BLaER1 (cell line): Measurements from ENCODE around the gene SF1.

Source experiments
- H3K27ac ChIP-seq: shearing (Covaris generic); formaldehyde crosslinking; 2 replicates; pipeline ENCODE4 v1.8.1; 2022
- H3K27me3 ChIP-seq: shearing (Covaris generic); formaldehyde crosslinking; 2 replicates; pipeline ENCODE4 v1.8.1; 2022
- H3K36me3 ChIP-seq: shearing (Covaris generic); formaldehyde crosslinking; 2 replicates; pipeline ENCODE4 v1.8.1; 2022
- H3K4me1 ChIP-seq: shearing (Covaris generic); formaldehyde crosslinking; 2 replicates; pipeline ENCODE4 v1.8.1; 2022
- H3K4me2 ChIP-seq: shearing (Covaris generic); formaldehyde crosslinking; 2 replicates; pipeline ENCODE4 v1.8.1; 2022
- H3K4me3 ChIP-seq: shearing (Covaris generic); formaldehyde crosslinking; 2 replicates; pipeline ENCODE4 v1.8.1; 2022
- H3K9ac ChIP-seq: shearing (Covaris generic); formaldehyde crosslinking; 2 replicates; pipeline ENCODE4 v1.8.1; 2022
- H3K9me3 ChIP-seq: shearing (Covaris generic); formaldehyde crosslinking; 2 replicates; pipeline ENCODE4 v1.8.1; 2022
- H4K20me1 ChIP-seq: shearing (Covaris generic); formaldehyde crosslinking; 2 replicates; pipeline ENCODE4 v1.8.1; 2022
- Cebpa-rat ChIP-seq: shearing (Covaris generic); IDR thresholded peaks from 2 replicates; pipeline ENCODE4 v1.8.1; 2022

The SF1 gene

GRCh38 chr11:64793271-64794160, 15.2 kb upstream of the SF1 start:
- peak overlapping the region; percentile 3; the same call in 1 of the 2 replicates for H3K4me3 ChIP-seq
- peak overlapping the region; percentile 62 for H3K9ac ChIP-seq
- peak overlapping the region; percentile 85 for H3K4me2 ChIP-seq

GRCh38 chr11:64792482-64792881, 14.1 kb upstream of the SF1 start:
- H3K4me1 ChIP-seq, result peaks cover 57% of the 10 kb centered on the region
- no peak for TF ChIP-seq Cebpa-rat
- H4K20me1 ChIP-seq, result no peaks in the 10 kb centered on the region
- H3K9me3 ChIP-seq, result no peaks in the 10 kb centered on the region
- no peaks in the 10 kb centered on the region for H3K27me3 ChIP-seq
- peak overlapping the region; percentile 77; the same call in 1 of the 2 replicates for H3K27ac ChIP-seq
- H3K4me3 ChIP-seq, result no peak overlapping the region
- H3K36me3 ChIP-seq, result peaks cover 63% of the 10 kb centered on the region
- H3K4me2 ChIP-seq, result peak overlapping the region; percentile 85; the same call in 1 of the 2 replicates
- no peak overlapping the region for H3K9ac ChIP-seq

More at GRCh38 chr11:64793271-64794160, 15.2 kb upstream of the SF1 start:
- Histone ChIP-seq H3K27ac (peak overlapping the region; percentile 77), H4K20me1 (no peaks in the 10 kb centered on the region), H3K27me3 (no peaks in the 10 kb centered on the region), H3K4me1 (peaks cover 59% of the 10 kb centered on the region), H3K9me3 (no peaks in the 10 kb centered on the region), H3K36me3 (peaks cover 64% of the 10 kb centered on the region)
- TF ChIP-seq Cebpa-rat, result no peak

GRCh38 chr11:64791781-64792291, 13.5 kb upstream of the SF1 start:
- no peak for TF ChIP-seq Cebpa-rat
- peaks cover 56% of the 10 kb centered on the region for H3K36me3 ChIP-seq
- H3K9me3 ChIP-seq, result no peaks in the 10 kb centered on the region
- no peaks in the 10 kb centered on the region for H4K20me1 ChIP-seq
- H3K9ac ChIP-seq, result no peak overlapping the region
- no peak overlapping the region for H3K4me3 ChIP-seq
- H3K4me1 ChIP-seq, result peaks cover 51% of the 10 kb centered on the region
- H3K27me3 ChIP-seq, result no peaks in the 10 kb centered on the region
- no peak overlapping the region for H3K4me2 ChIP-seq
- H3K27ac ChIP-seq, result 0 out of 2 replicates have a peak overlapping the region, but pooled peaks have one; percentile 30

GRCh38 chr11:64790205-64791095, 12.1 kb upstream of the SF1 start:
- Histone ChIP-seq H3K4me2 (no peak overlapping the region), H3K27me3 (no peaks in the 10 kb centered on the region), H3K27ac (0 out of 2 replicates have a peak overlapping the region, but pooled peaks have one; percentile 22), H3K36me3 (peaks cover 47% of the 10 kb centered on the region), H3K9ac (no peak overlapping the region), H3K9me3 (no peaks in the 10 kb centered on the region), H3K4me3 (no peak overlapping the region), H4K20me1 (no peaks in the 10 kb centered on the region), H3K4me1 (peaks cover 37% of the 10 kb centered on the region)
- no peak for TF ChIP-seq Cebpa-rat

DNA sequence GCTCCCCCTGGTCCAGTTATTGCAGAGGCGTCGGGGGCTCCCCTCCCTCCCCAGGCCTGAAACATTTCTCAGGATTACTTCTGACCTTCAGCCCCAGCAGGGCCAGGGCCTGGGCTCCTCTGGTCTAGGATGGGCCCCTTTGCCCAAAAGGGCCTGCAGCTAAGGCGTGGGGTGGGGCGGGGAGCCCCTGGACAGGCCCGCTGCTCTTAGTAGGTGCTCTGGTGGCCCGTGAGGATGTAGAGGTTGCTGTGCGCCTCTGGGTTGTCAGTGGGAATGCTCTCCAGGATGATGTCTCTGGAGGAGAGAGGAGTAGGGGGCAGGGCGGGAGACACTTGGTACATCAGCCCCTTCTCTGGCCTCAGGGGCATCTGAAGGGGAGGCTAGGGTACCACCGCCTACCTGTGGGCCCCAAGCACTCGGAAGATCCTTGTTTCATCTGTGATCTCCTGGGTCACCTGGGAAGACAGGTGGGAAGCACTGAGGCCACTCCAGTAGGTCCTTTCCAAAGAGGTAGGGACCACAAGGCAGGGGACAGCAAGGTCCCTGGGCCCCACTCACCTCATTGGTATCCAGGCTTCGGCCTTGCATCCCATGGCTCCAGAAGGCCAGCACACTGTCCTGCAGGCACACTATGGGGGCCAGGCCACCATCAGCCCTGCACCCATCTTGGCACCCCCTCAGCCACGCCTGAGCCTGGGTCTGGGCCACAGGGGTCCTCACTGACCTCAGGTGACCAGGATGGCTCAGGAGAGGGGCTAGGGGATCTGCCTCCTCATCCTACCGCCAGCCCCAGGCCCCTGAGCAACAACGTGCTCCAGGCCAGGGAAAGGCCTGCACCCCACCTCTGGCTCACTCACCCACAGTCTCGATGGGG, 11.2 kb upstream of the SF1 start:
- no peaks in the 10 kb centered on the region for H3K27me3 ChIP-seq
- H3K27ac ChIP-seq, result 0 out of 2 replicates have a peak overlapping the region, but pooled peaks have one; percentile 22
- H4K20me1 ChIP-seq, result no peaks in the 10 kb centered on the region
- H3K4me3 ChIP-seq, result no peak overlapping the region
- H3K9ac ChIP-seq, result no peak overlapping the region
- peaks cover 28% of the 10 kb centered on the region for H3K4me1 ChIP-seq
- no peak for TF ChIP-seq Cebpa-rat
- peaks cover 47% of the 10 kb centered on the region for H3K36me3 ChIP-seq
- no peaks in the 10 kb centered on the region for H3K9me3 ChIP-seq
- H3K4me2 ChIP-seq, result no peak overlapping the region

GRCh38 chr11:64788321-64789215, 10.2 kb upstream of the SF1 start:
- H4K20me1 ChIP-seq, result no peaks in the 10 kb centered on the region
- peaks cover 18% of the 10 kb centered on the region for H3K4me1 ChIP-seq
- no peaks in the 10 kb centered on the region for H3K27me3 ChIP-seq
- peak overlapping the region; percentile 35; the same call in 1 of the 2 replicates for H3K27ac ChIP-seq
- peaks cover 47% of the 10 kb centered on the region for H3K36me3 ChIP-seq
- TF ChIP-seq Cebpa-rat, result no peak
- H3K9me3 ChIP-seq, result no peaks in the 10 kb centered on the region
- no peak overlapping the region for H3K4me2 ChIP-seq
- no peak overlapping the region for H3K9ac ChIP-seq
- H3K4me3 ChIP-seq, result no peak overlapping the region

GRCh38 chr11:64787526-64788320, 9.4 kb upstream of the SF1 start:
- H3K27me3 ChIP-seq, result no peaks in the 10 kb centered on the region
- H4K20me1 ChIP-seq, result no peaks in the 10 kb centered on the region
- H3K4me1 ChIP-seq, result peaks cover 15% of the 10 kb centered on the region
- peak overlapping the region; percentile 40 for H3K4me2 ChIP-seq
- H3K36me3 ChIP-seq, result peaks cover 47% of the 10 kb centered on the region
- no peak overlapping the region for H3K4me3 ChIP-seq
- no peak for TF ChIP-seq Cebpa-rat
- H3K9ac ChIP-seq, result no peak overlapping the region
- no peak overlapping the region for H3K27ac ChIP-seq
- no peaks in the 10 kb centered on the region for H3K9me3 ChIP-seq
